ENCODE results near the gene PCAT7.

DNA sequence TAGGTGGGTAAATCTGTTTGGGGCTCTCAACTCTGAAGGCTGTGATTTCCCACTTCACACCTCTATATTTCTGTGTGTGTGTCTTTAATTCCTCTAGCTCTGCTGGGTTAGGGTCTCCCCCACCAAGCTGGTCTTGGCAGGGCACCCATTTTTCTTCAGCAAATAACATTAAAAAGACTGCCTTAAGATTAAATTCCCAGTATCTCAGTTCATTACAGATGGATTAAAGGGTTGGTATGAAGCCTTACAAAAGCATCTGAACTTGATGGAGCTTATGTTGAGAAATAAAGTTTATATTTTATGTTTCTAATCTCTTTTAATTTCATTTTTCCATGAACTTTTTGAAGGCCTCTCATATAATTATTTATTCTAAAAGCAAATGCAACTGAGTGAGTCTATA, 11.7 kb downstream of the PCAT7 start:
- TF ChIP-seq, protein P1, sequence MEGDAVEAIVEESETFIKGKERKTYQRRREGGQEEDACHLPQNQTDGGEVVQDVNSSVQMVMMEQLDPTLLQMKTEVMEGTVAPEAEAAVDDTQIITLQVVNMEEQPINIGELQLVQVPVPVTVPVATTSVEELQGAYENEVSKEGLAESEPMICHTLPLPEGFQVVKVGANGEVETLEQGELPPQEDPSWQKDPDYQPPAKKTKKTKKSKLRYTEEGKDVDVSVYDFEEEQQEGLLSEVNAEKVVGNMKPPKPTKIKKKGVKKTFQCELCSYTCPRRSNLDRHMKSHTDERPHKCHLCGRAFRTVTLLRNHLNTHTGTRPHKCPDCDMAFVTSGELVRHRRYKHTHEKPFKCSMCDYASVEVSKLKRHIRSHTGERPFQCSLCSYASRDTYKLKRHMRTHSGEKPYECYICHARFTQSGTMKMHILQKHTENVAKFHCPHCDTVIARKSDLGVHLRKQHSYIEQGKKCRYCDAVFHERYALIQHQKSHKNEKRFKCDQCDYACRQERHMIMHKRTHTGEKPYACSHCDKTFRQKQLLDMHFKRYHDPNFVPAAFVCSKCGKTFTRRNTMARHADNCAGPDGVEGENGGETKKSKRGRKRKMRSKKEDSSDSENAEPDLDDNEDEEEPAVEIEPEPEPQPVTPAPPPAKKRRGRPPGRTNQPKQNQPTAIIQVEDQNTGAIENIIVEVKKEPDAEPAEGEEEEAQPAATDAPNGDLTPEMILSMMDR (IDR thresholded peaks at IDR 0.05) = no peak
- no peak for TF ChIP-seq POLR2A (IDR thresholded peaks at IDR 0.05)

Measured in thyroid gland (tissue), 4 donors.